SKM-1 treated with dmso at 0.1 percent for 144 hours (cell line): ENCODE data around the gene ARL3.
A peak's percentile ranks its signal among the peaks of the same experiment; 100 is the strongest.
"Not testable (repeated sequence)": the region's sequence is repeated elsewhere in the genome, so short reads cannot be mapped to it uniquely, and the experiment has no call there.

Source experiments
- DNase-seq: peaks from one replicate; lab custom pipeline; 2025; ENCODE audit not compliant: unreplicated experiment; lab: John Stamatoyannopoulos, UW

Gene ARL3

DNA sequence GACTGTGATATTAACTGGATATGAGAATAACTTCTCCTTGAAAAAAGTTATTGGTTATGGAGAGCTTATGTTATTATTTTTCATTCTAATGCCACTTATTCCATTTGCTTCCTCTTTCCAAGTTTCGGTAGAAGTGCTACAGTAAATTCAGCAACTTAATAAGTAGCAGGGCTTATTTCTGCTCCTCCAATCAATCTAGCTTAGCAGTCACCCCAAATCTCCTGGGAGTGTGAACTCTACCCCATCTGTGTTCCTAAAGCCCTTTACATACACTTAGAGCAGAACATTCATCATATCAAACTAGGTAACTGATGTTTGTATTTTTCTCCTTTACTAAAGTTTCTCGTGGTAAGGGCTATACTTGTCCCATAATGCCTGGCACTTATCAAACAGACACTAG, 8.7 kb downstream of the ARL3 start:
- no peak for DNase-seq

DNA sequence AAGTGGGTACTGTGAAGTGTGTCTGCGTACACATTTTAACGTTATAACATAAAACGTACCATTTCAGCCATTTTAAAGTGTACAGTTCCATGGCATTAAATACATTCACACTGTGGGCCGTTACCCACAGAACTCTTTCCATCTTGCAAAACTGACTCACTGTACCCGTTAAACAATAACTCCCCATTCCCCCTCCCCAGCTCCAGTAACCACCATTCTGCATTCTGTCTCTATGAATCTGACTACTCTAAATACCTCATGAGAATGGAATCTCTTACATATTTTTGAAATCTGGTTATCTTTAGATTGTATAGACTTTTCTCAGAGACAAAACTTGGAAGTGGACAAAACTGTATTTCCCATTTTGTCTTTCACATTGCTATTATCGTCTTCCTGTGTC, 9.3 kb downstream of the ARL3 start:
- no peak for DNase-seq

DNA sequence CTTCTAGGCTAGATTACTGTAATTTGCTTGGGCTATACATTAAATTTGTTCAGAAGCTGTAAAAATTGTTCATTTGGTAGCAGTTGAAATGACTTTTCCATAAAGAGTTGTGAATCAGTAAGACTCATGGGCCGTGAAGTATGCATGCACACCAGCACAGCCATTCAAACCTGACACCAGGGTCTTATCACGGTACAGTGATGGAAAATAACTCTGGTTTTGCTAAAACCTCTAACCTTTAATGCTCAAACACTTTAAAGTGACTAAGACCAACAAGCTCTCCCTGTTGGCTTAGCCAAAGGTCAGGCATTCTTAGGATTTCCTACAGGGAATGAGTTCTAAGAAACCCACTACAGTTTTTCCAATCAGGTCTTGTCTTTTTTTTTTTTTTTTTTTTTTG, 11.5 kb downstream of the ARL3 start:
- DNase-seq: no peak

DNA sequence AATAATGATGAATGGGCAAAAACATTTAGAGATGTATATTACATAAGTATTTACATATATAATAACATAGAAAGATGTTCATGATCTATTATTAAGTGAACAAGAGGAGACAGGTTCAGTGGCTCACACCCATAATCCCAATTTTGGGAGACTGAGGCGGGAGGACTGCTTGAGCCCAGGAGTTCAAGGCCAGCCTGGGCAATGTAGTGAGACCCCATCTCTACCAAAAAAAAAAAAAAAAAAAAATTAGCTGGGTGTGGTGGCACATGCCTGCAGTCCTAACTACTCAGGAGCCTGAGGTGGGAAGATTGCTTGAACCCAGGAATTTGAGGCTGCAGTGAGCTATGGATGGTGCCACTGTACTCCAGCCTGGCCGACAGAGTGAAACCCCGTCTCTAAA, 12.4 kb downstream of the ARL3 start:
- DNase-seq: no peak

DNA sequence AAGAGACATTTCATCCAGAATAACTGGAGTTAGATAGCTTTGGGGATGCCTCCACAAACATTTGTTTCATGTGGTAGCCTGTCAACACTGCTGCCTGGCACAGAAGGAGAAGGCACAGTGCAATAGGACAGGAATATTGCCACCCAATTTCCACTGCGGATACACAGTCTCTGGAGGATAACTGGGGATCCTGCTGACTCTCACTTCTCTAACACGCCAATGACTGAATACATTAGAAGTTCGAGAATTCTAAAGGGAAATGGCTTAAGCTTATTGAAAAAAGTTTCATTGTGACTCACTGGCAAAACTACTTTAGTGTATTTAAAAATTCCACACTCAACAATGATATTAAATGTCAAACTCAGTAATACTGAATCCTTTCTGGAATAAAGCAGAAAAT, 12.9 kb downstream of the ARL3 start:
- no peak for DNase-seq

DNA sequence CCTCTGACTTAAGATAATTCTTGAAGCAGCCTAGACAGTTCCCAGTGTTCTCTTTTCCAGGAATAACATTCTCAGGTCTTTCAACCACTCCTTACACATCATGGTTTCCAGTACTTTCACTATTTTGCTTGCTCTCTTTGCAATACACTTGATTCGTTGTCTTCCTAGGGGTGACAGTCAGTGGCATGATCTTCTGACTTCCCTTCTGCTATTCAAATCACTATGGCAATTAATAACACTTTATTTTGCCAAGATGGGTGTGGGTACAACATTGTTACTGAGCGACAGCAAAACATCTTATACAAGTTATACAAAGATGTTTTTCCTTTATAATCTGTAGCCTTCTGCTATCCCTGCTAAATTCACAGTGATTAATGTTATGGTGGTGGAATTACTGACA, 15.3 kb downstream of the ARL3 start:
- no peak for DNase-seq

DNA sequence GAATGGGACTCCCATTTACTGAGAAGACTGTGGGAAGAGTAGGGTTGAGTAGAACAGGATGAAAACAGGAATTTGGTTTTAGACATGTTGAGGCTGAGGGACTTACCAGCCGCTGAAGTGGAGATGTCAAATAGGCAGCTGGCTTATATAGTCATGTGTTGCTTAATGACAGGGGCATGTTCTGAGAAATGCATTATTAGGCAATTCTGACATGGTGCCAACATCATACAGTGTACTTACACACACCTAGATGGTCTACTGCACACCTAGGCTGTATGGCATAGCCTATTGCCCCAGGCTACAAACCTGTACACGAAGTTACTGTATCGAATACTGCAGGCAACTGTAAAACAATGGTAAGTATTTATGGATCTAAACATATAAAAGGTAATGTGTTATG, 17.5 kb downstream of the ARL3 start:
- no peak for DNase-seq

DNA sequence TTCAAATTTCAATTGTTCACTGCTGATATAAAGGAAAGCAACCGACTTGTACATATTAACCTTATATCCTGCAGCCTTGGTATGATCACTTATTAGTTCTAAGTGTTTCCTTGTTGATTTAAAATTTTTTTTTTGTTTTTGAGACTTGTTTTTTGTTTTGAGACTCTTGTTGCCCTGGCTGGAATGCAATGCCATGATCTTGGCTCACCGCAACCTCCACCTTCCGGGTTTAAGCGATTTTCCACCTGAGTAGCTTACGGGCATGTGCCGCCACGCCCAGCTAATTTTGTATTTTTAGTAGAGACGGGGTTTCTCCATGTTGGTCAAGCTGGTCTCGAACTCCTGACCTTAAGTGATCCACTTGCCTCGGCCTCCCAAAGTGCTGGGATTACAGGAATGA, 18.8 kb downstream of the ARL3 start:
- not testable (repeated sequence) for DNase-seq

DNA sequence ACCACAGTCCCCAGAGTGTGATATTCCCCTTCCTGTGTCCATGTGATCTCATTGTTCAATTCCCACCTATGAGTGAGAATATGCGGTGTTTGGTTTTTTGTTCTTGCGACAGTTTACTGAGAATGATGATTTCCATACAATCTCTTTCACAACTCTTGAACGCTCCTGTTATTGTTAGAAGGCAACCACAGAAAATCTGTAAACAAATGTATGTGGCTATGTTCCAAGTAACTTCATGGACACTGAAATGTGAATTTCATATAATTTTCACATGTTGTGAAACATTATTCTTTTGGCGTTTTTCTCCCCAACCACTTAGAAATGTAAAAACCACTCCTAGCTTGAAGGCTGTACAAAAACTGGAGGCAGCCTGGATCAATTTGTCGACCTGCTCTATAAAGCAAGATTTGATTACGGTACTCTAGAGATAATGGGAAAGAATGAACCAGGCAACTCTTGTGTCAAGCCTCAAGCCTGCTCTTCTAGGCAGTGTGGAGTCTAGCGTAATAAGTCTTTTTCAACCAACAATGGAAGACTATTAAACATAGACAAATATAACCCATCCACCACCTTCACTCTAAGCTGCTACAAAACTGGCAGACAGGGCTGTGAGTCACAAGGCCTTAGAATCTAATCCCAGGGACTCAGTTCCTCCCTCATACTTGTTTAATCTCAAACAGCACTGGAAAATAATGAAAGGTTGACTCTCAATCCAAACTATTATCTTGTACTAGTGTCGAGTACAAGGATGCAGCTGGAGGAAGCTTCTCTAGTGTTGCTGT, 22.7 kb downstream of the ARL3 start:
- no peak for DNase-seq

DNA sequence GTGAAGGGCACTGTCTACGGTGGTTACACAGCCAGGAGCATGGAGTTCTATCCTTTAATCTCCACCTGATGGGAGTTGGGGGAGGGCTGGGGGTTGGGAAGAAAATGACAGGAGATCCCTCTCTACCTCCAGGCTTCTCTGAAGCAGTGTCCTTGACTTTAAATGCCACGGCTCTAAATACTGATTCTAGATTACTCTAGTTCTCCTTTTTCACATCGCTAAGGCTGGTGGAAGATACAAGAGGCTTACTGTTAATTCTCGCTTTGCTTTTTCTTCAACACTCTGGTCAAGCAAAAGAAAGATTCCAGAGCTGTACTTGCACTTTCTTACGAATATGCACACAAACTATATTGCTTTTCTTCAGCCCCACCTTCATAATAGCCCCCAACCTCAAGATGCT, 30.5 kb downstream of the ARL3 start:
- no peak for DNase-seq

DNA sequence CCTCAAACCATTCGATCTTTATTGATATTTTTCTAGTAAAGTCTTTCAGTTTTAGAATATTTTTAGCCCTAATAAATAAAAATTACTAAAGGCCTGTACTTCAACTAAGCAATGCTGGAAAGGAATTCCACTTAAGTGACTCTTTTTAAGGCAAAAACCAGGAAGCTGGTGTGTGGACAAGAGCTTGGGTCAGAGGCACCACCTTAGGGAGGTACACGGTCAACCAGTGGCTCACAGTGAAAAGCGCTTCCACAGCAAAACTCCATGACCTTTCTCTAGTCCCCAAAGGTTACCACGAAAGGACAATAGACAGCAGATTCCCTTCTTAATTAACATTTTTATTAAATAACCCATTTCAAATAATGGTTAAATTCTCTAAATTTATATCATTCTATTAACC, 31.2 kb downstream of the ARL3 start:
- no peak for DNase-seq

DNA sequence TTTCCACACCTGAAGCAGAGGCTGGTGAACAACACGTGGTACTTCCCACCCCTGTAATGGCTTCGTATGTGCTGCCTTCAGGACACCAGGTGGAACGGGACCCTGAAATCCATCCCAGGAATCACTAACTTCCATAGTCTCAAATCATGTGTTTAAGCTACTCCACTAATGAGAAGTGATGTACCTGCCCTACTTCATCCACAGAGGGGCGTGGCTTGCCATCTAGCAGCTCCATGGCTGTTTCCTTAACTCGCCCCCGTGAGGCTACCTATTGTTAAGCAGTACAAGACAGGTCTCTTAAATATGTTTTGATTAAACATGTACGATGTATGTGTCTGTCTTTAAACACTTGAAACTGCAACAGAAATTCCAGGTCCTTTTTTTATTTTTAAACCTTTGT, 31.8 kb downstream of the ARL3 start:
- no peak for DNase-seq

DNA sequence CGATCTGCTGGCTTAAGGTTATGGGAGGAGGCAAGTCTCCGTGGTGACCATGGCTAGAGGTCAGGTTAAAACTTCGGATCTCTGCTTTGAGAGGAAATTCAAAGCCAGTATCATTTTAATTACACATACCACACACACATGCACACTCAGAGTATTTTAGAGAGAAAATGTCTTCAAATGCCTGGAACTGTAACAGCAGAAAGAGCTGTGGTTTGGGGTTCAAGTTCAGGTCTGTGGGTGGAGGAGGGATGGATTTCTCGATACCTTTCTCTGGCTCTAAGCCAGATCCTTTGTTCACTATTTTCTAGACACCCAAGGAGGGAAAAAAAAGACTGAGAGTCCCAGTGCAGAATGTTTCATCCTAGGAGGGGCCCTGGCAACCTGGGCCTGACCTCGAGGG, 32.5 kb downstream of the ARL3 start:
- no peak for DNase-seq

DNA sequence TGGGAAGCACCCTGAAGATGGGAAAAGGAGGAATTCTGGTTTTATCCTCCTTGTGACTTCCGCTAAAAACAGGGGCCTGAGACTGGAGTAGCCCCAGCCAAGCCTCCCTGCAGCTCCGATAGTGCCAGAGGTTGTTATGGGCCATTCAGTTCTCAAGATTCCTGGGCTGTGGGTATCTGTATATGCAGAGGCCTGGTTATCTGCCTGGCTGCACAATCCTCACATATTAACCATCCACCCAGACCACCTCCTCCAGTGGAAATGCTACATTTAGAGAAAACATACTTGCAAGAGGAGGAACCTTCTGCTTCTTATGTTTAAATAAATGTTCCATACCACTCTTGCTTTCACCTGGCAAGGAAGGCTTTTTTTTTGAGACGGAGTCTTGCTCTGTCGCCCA, 34.6 kb downstream of the ARL3 start:
- no peak for DNase-seq

DNA sequence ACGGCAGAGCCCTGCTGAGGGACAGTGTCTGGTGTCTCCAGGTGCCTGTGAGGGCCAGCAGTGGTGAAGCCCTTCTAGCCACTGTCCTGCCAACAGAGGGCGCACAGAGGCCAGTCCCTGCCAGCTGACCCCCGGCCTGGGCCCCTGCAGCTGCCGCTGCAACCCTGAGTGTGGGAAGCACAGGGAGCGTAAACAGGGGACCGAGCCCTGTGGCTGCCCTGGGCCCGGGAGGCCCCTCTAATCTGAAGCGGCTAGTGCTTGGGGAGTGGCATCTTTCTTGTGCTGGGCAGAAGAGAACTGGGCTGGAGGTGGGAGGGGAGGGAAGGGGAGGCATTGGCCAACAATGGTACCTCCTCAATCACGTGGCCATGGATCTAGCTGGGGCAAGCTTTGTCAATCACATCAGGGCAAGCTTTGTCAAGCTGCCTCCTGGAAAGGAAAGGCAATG, 35.3 kb downstream of the ARL3 start:
- peak; percentile 32 for DNase-seq

DNA sequence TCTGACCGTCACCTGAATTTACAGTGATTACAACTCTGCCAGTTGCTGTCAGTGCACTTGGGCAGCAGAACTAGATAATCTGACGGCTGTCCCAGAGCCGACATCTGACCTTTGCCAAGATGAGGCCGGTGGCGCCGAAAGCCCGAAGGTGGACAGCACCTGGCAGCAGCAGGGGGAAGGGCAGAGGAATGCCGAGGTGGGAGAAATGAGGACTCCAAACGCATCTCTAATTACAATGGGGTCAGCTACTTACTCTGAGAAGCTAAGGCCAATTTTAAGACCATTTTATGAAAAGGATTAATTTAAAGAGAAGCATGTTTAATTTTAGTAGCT, 36.2 kb downstream of the ARL3 start:
- no peak for DNase-seq

DNA sequence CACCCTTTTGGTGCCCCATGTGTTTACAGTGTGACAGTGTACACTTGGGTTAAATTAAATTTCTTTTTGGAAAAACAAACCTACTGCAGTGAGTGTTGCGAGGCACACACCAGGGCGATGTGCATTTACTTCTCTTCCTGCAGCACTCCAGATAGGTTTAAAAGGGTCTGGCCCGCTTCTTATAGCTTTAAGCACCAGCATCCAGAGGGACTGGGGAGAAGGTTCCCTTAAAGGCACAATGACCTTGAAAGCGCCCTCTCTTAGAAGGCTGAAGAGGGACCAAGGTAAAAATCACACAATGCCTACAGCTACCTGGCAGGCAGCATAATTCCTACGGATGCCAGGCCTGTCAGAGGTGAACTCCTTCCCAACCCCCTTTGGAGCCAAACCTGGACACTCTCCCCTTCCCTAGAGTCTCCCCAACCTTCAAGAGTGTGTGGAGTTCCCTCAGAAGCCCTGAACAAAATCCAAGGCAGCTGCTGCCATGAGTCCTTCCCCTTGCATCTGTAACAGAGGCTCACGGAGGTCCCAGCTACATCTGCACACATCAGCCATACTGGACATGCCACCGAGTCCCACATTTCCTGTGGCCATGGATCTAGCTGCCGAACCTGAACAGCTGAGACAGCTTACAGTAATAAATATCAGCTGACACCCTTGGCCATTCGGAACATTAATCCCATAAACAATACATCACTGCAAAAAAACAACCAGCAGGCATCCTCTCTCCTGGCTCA, 36.7 kb downstream of the ARL3 start:
- DNase-seq: no peak

DNA sequence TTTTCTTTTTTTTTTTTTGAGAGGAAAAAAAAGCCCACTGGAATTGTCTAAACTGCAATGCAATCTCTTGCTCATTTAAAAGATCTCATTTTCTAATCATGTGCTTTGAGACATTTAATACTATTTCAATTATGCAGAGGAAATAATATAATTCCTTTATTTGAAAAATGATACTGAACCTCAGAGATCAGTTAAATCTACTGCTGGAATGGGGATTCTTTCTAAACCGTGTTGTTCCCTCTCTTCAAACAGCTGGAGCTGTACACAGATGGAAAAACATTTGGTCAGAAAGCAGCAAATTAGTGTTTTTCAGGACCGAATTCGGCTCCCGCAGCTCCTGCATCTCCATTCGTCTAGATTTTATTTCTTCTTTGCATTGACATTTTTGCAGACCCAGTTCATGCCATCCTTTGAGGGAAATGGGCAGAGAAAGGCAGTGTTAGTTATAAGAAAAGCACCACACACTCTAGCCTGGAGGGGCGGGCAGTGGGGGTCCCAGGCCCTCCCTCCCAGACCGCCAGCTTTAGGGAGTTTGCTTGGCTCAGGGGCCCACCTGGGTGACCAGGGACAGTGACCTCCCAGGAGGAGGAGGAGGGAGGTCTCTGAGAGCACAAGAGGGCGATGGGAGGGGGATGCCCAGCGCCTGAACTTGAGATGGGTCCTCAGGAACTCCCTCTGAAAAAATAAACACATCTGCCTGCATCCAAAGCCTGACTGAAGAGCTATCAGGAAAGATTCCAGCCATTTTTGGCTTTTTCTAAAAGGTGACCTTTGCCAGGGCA, 37.5 kb downstream of the ARL3 start:
- no peak for DNase-seq

DNA sequence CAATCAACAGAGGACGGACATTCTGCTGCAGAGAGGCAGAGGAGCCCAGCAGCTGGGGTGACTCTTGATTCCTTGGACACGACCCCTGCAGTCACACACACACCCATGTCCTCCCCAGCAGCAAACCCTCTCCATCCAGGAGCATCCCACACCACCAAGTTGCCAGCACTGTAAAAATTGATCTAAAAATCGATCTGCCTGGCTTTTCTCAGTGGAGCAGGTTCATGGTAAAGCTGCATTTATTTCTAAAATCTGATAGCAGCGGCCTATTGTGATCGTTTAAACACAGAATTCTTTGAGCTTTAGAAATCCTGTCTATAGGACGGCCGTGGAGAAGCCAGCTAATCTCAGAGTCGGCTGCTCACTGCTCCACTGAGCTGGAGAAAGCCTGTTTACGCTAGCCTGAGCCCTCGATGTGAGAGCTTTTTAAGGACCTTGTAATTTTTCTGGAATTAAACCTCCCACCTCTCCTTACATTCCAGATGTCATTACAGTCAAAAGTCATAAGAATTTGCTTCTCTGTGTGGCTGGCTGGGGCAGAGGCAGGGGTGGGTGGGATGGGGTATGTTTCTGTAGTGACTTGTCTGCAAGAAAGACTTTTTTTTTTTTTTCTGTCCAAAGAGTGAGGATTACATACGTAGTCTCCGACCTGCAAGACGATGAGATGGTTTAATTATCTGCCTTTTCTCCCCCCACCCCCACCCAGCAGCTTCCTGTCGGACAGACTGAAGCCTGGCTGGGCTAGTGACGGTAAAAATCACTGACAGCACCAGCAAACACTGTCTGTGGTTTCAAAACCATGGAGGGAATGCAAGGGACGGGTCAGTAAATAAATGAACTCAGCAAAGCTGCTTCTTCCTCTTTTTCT, 38.3 kb downstream of the ARL3 start:
- DNase-seq: peak; percentile 78

DNA sequence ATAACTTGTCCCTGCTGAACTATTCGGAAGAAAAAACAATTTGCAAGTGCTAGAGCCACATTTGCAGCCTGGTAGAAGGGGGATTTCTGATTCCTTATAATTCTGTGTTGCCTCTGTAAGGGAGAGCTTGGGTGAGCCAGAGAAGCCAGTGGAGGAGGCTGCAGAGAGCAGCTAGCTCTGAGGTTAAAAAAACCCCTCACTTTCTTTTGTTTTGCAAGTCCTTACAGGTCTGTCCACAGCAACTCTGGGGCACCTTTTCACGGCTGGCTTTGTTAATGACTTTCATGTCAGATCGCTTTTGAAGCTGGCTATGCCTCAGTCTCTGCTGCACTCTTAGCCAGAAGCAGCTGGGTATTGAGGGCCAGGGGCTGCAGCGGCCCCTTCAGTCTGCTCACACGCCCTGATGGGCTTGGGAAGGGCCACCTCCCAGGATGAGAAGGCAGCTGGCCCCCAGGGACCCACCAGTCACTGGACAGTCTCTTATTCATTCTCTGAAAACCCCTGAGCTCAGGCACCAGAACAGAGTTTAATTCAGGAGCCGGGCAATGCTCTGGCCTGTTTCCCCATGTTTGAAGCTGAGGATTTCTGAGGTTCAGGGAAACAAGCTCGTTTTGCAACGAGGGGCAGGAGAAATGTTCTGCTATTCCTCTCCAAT, 39.1 kb downstream of the ARL3 start:
- no peak for DNase-seq

DNA sequence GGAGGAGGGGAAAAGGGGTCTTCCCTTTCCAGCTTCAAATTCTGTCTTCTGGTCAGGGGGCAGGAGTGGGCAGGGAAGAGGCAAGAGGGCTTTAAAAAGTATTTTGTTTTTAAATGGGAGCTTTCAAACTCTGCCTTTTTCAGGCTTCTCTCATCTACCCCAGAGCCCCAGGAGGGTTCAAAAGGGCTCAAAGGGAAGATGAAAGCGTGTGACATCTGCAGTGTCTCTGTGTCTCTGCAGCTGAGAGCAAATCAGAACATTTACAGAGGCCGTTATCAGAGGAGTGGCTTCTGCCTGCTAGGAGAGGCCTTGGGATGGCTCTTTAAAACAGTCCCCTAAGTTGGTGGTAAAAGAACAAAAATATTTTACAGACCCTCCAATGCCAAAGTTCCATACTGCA, 39.6 kb downstream of the ARL3 start:
- no peak for DNase-seq
